HepG2 (cell line): ENCODE results near the gene ASXL3. TPM values are rescaled to one million over a fixed set of nuclear protein-coding genes. Genes with fewer than 3 reads are reported as not detected.

Experiments used
- ATAC-seq: fragments of 200-7000 bp; cut with Tn5 transposase; 3 replicates; pipeline ENCODE4 v1.9.1; 2020; ENCODE audit warnings: mild to moderate bottlenecking, moderate library complexity
- BruUV-seq: library from RNA; stranded (reverse); fragments of 400-500 nt; replicated peaks from 2 replicates; lab custom pipeline; 2021; lab: Mats Ljungman, UMichigan
- CTCF ChIA-PET: fragments of 300-600 bp; formaldehyde crosslinking; extraction: SDS; loops from one replicate; lab custom pipeline; 2021; ENCODE audit warnings: low total read pairs, inconsistent platforms, low intra/inter-chr PET ratio; lab: Yijun Ruan, JAX
- POLR2A ChIA-PET: fragments of 350-600 bp; sonication (Branson Sonifier 250); formaldehyde crosslinking; loops from one replicate; lab custom pipeline; 2020; ENCODE audit warnings: antibody characterized with exemption, inconsistent platforms; lab: Yijun Ruan, JAX
- DNase-seq: peaks from one replicate; pipeline ENCODE4 v3.0.0-alpha.2; 2015; ENCODE audit warnings: low spot score
- FAIRE-seq: peaks from 3 replicates; lab custom pipeline; 2011; peaks lifted over from hg19 to GRCh38; lab: Jason Lieb, UNC
- H2AFZ ChIP-seq: one replicate; pipeline ENCODE4 v1.6.1; 2011; ENCODE audit warnings: low read length, inconsistent platforms
- H3K27ac ChIP-seq: fragments of 300-600 bp; 3 replicates; pipeline ENCODE4 v1.8.0; 2011; ENCODE audit warnings: mixed run types, mild to moderate bottlenecking, mixed read lengths, low read length, inconsistent platforms; ENCODE audit not compliant: insufficient read depth; ENCODE audit errors: extremely low read length
- H3K27me3 ChIP-seq, 2 experiments: fragments of 200-600 bp in 1 of 2; 2 replicates in 1 of 2; 3 replicates in 1 of 2; pipeline versions ENCODE4 v1.6.0 to v1.8.0; 2011; ENCODE audit warnings: low read length in 2 of 2, mild to moderate bottlenecking in 2 of 2, moderate library complexity in 2 of 2, inconsistent platforms in 1 of 2; ENCODE audit not compliant: insufficient read depth in 2 of 2, control insufficient read depth in 1 of 2
- H3K36me3 ChIP-seq, 2 experiments: fragments of 200-600 bp in 1 of 2; replicated peaks in 1 of 2; 2 replicates in 1 of 2; 3 replicates in 1 of 2; pipeline versions ENCODE4 v1.5.1 to v1.8.0; 2011; ENCODE audit warnings: low read length in 2 of 2, inconsistent platforms in 1 of 2; ENCODE audit not compliant: insufficient read depth in 2 of 2, control insufficient read depth in 1 of 2
- H3K4me1 ChIP-seq: 2 replicates; pipeline ENCODE4 v1.5.1; 2012; ENCODE audit warnings: low read length, inconsistent platforms; ENCODE audit not compliant: insufficient read depth
- H3K4me2 ChIP-seq: 2 replicates; pipeline ENCODE4 v1.6.0; 2011; ENCODE audit warnings: low read depth, low read length, inconsistent platforms
- H3K4me3 ChIP-seq, 3 experiments: fragments of 200-600 bp in 1 of 3; sonication (generic), shearing (Covaris generic) in 1 of 3; replicated peaks in 1 of 3; 2 replicates each; pipeline ENCODE4 v1.5.1; 2011 to 2016; ENCODE audit warnings: low read length in 3 of 3, inconsistent platforms in 2 of 3, low read depth in 2 of 3, mild to moderate bottlenecking in 2 of 3, control low read depth in 1 of 3, mixed read lengths in 1 of 3; ENCODE audit not compliant: insufficient read depth in 1 of 3
- H3K79me2 ChIP-seq: one replicate; pipeline ENCODE4 v1.6.1; 2011; ENCODE audit warnings: low read length, inconsistent platforms; ENCODE audit not compliant: insufficient read depth
- H3K9ac ChIP-seq: 2 replicates; pipeline ENCODE4 v1.6.0; 2011; ENCODE audit warnings: mild to moderate bottlenecking, low read depth, low read length, inconsistent platforms; ENCODE audit not compliant: insufficient read depth
- H3K9me3 ChIP-seq: 2 replicates; pipeline ENCODE4 v1.5.1; 2012; ENCODE audit warnings: mild to moderate bottlenecking, low read length
- H4K20me1 ChIP-seq: 2 replicates; pipeline ENCODE4 v1.6.0; 2011; ENCODE audit warnings: inconsistent platforms, mild to moderate bottlenecking, low read length, moderate library complexity; ENCODE audit not compliant: insufficient read depth
- MED8 ChIP-seq: sonication (generic); formaldehyde crosslinking; IDR thresholded peaks from 2 replicates; pipeline ENCODE4 v1.8.1; 2023; ENCODE audit warnings: mild to moderate bottlenecking, missing genetic modification reagents; ENCODE audit not compliant: insufficient replicate concordance
- MEF2D ChIP-seq: sonication (generic); formaldehyde crosslinking; IDR thresholded peaks from 2 replicates; pipeline ENCODE4 v1.5.1; 2020; ENCODE audit warnings: mild to moderate bottlenecking, missing genetic modification reagents
- TEF ChIP-seq: sonication (generic); formaldehyde crosslinking; IDR thresholded peaks from 2 replicates; pipeline ENCODE4 v1.5.0; 2020; ENCODE audit warnings: missing genetic modification reagents
- TOE1 ChIP-seq: sonication (generic); formaldehyde crosslinking; IDR thresholded peaks from 2 replicates; pipeline ENCODE4 v1.4.0; 2020; ENCODE audit warnings: mild to moderate bottlenecking, missing genetic modification reagents
- YEATS4 ChIP-seq: sonication (generic); formaldehyde crosslinking; IDR thresholded peaks from 2 replicates; pipeline ENCODE4 v1.4.0; 2020; ENCODE audit warnings: missing genetic modification reagents, borderline replicate concordance
- ZNF44 ChIP-seq: sonication (generic); formaldehyde crosslinking; IDR thresholded peaks from 2 replicates; pipeline ENCODE4 v1.5.1; 2020; ENCODE audit warnings: mild to moderate bottlenecking, missing genetic modification reagents
- ZNF609 ChIP-seq: sonication (generic); formaldehyde crosslinking; IDR thresholded peaks from 2 replicates; pipeline ENCODE4 v1.4.0; 2020; ENCODE audit warnings: mild to moderate bottlenecking, missing genetic modification reagents, borderline replicate concordance
- ZNF879 ChIP-seq: sonication (generic); formaldehyde crosslinking; IDR thresholded peaks from 2 replicates; pipeline ENCODE4 v1.8.1; 2023; ENCODE audit warnings: missing genetic modification reagents
- in situ Hi-C: cut with HindIII; loops from 2 replicates; pipeline ENCODE4 v1.10.0; 2017; ENCODE audit warnings: low pct_unique_long_range_greater_than_20kb; ENCODE audit not compliant: extremely low pct_ligation_motif_present
- intact Hi-C: fragments of 100-400 bp; cut with micrococcal nuclease; formaldehyde crosslinking; loops from one replicate; pipeline ENCODE4 v1.10.0; 2022; ENCODE audit not compliant: unreplicated experiment
- polyA plus RNA-seq, 8 experiments: library from polyadenylated mRNA; depleted of rRNA in 3 of 8; stranded (reverse) in 7 of 8; unstranded in 1 of 8; fragments of >200 nt; fragmentation: Illumina TruSeq in 4 of 8; extraction: Trizol in 4 of 8; gene quantifications; 2 replicates each; pipeline versions ENCODE4 v1.2.1 to v1.2.3, GENCODE V29; 2011 to 2016; ENCODE audit warnings: low read depth in 4 of 8, missing spikeins in 1 of 8, mixed read lengths in 1 of 8; ENCODE audit not compliant: insufficient read depth in 1 of 8
- total RNA-seq, 5 experiments: library from RNA; depleted of rRNA; stranded (reverse); fragments of >200 nt; fragmentation: Illumina TruSeq; extraction: Trizol; gene quantifications; 2 replicates each; pipeline ENCODE4 v1.2.3, GENCODE V29; 2016; ENCODE audit warnings: low read depth in 1 of 5

ASXL3 gene
- total and polyA plus RNA-seq, 2 of the 13 experiments (the other 11 are each of a cell fraction or from before 2014, with no cell fraction given), result not detected

- TF ChIP-seq TOE1 (CRISPR knock-in tag), result no peak
- no peak for TF ChIP-seq ZNF609 (CRISPR knock-in tag)
- TF ChIP-seq ZNF44 (CRISPR knock-in tag), result no peak
- no peak for TF ChIP-seq ZNF879
- TF ChIP-seq MEF2D (CRISPR knock-in tag), result no peak
- TF ChIP-seq YEATS4, result no peak
- TF ChIP-seq MED8 (CRISPR knock-in tag), result no peak
- no peak for TF ChIP-seq TEF (CRISPR knock-in tag)
- H3K4me3 ChIP-seq, result no peak overlapping the region
- intact Hi-C loops, result no loop called here
- no peaks in the 10 kb centered on the region for H3K79me2 ChIP-seq
- H3K27me3 ChIP-seq, result no peaks in the 10 kb centered on the region
- no peak overlapping the region for H3K27ac ChIP-seq
- in situ Hi-C loops, result no loop called here
- H3K4me2 ChIP-seq, result no peak overlapping the region
- H3K9me3 ChIP-seq, result no peaks in the 10 kb centered on the region
- no peaks in the 10 kb centered on the region for H3K36me3 ChIP-seq
- no peaks in the 10 kb centered on the region for H3K4me1 ChIP-seq
- FAIRE-seq (no peak), ATAC-seq (no peak), DNase-seq (no peak)
- no peaks in the 10 kb centered on the region for H4K20me1 ChIP-seq
- ChIA-PET POLR2A (no interaction called here), CTCF (no interaction called here)
- no peak overlapping the region for H2AFZ ChIP-seq
- no peak overlapping the region for H3K9ac ChIP-seq
- BruUV-seq, result no TSS peak
Observed at GRCh38 chr18:33733376-33733775, 155.4 kb downstream of the ASXL3 start.
